ENCODE results near the gene STOX2.

STOX2 gene

DNA sequence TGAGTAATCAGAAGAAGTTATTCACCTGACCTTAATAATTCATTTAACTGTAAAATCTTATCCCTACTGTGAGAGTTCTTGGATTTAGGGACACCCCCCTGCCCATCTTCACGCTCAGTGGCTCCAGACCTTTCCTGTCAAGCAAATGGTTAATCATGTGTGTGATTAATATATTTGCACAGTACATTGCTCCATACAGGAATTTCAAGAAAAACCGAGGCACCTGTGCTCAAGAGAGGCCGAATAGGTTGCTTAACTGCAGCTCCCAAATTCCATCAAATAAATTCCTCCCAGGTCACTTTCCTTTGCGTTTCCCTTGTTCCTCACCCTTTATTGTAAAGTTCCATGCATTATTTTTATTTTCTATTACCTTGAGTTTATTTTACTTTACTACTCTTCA lies 119.5 kb downstream of the STOX2 start:
- Histone ChIP-seq H4K8ac (ENCODE audit: low read depth, low read length) (no peak overlapping the region), H2BK120ac (ENCODE audit: low read depth, low read length) (no peak overlapping the region), H2BK5ac (ENCODE audit: low read length) (no peak overlapping the region), H3K79me1 (ENCODE audit: low read length) (no peaks in the 10 kb centered on the region), H3K4me3 (ENCODE audit: low read length) (no peak overlapping the region), H3K27ac (ENCODE audit: low read depth, low read length) (no peak overlapping the region), H3K56ac (ENCODE audit: low read length) (no peak overlapping the region), H3K4me2 (ENCODE audit: low read length) (no peak overlapping the region), H3K79me2 (ENCODE audit: control insufficient read depth, insufficient read depth, low read length) (no peaks in the 10 kb centered on the region), H3K4ac (ENCODE audit: low read depth, low read length) (no peak overlapping the region), H3K18ac (ENCODE audit: low read length) (no peak overlapping the region), H3K4me1 (ENCODE audit: control insufficient read depth, low read depth, low read length) (no peaks in the 10 kb centered on the region), H3K23ac (ENCODE audit: low read length) (no peak overlapping the region), H3K27me3 (ENCODE audit: insufficient read depth, low read length, poor library complexity) (no peaks in the 10 kb centered on the region), H3K36me3 (ENCODE audit: control insufficient read depth, insufficient read depth, low read length) (no peaks in the 10 kb centered on the region), H3K9ac (ENCODE audit: low read length) (no peak overlapping the region), H4K5ac (ENCODE audit: low read length) (no peak overlapping the region), H2BK15ac (replicated peaks; ENCODE audit: low read depth) (no peak overlapping the region), H2AK5ac (ENCODE audit: low read length) (no peak overlapping the region)
- WGBS (ENCODE audit: extremely low coverage, insufficient coverage, low lambda C conversion rate) = no CpG with 5 or more reads among the region's 4 CpGs
- no peak for DNase-seq

GRCh38 chr4:184028561-184029374 lies 123.7 kb downstream of the STOX2 start:
- H3K4me2 ChIP-seq (ENCODE audit: low read length) = no peak overlapping the region
- no peak overlapping the region for H2BK120ac ChIP-seq (ENCODE audit: low read depth, low read length)
- no peak overlapping the region for H3K18ac ChIP-seq (ENCODE audit: low read length)
- H4K5ac ChIP-seq (ENCODE audit: low read length) = no peak overlapping the region
- H2BK15ac ChIP-seq (replicated peaks; ENCODE audit: low read depth) = no peak overlapping the region
- H3K4ac ChIP-seq (ENCODE audit: low read depth, low read length) = no peak overlapping the region
- DNase-seq = no peak
- H3K79me2 ChIP-seq (ENCODE audit: control insufficient read depth, insufficient read depth, low read length) = no peaks in the 10 kb centered on the region
- no CpG with 5 or more reads among the region's 18 CpGs for WGBS (ENCODE audit: extremely low coverage, insufficient coverage, low lambda C conversion rate)
- H3K27me3 ChIP-seq (ENCODE audit: insufficient read depth, low read length, poor library complexity) = no peaks in the 10 kb centered on the region
- H2BK5ac ChIP-seq (ENCODE audit: low read length) = no peak overlapping the region
- H3K4me3 ChIP-seq (ENCODE audit: low read length) = no peak overlapping the region
- no peak overlapping the region for H3K56ac ChIP-seq (ENCODE audit: low read length)
- H3K9ac ChIP-seq (ENCODE audit: low read length) = no peak overlapping the region
- no peak overlapping the region for H4K8ac ChIP-seq (ENCODE audit: low read depth, low read length)
- no peaks in the 10 kb centered on the region for H3K4me1 ChIP-seq (ENCODE audit: control insufficient read depth, low read depth, low read length)
- no peaks in the 10 kb centered on the region for H3K79me1 ChIP-seq (ENCODE audit: low read length)
- no peak overlapping the region for H3K23ac ChIP-seq (ENCODE audit: low read length)
- H3K36me3 ChIP-seq (ENCODE audit: control insufficient read depth, insufficient read depth, low read length) = no peaks in the 10 kb centered on the region
- H2AK5ac ChIP-seq (ENCODE audit: low read length) = no peak overlapping the region
- no peak overlapping the region for H3K27ac ChIP-seq (ENCODE audit: low read depth, low read length)

GRCh38 chr4:184030036-184030435 lies 124.9 kb downstream of the STOX2 start:
- no peak overlapping the region for H2AK5ac ChIP-seq (ENCODE audit: low read length)
- H3K4ac ChIP-seq (ENCODE audit: low read depth, low read length) = no peak overlapping the region
- H4K5ac ChIP-seq (ENCODE audit: low read length) = no peak overlapping the region
- no peaks in the 10 kb centered on the region for H3K36me3 ChIP-seq (ENCODE audit: control insufficient read depth, insufficient read depth, low read length)
- H3K56ac ChIP-seq (ENCODE audit: low read length) = no peak overlapping the region
- WGBS (ENCODE audit: extremely low coverage, insufficient coverage, low lambda C conversion rate) = no CpG with 5 or more reads among the region's 11 CpGs
- H2BK5ac ChIP-seq (ENCODE audit: low read length) = no peak overlapping the region
- no peak overlapping the region for H4K8ac ChIP-seq (ENCODE audit: low read depth, low read length)
- no peak for DNase-seq
- no peak overlapping the region for H3K4me3 ChIP-seq (ENCODE audit: low read length)
- H3K79me1 ChIP-seq (ENCODE audit: low read length) = no peaks in the 10 kb centered on the region
- H2BK15ac ChIP-seq (replicated peaks; ENCODE audit: low read depth) = no peak overlapping the region
- no peak overlapping the region for H3K27ac ChIP-seq (ENCODE audit: low read depth, low read length)
- no peak overlapping the region for H2BK120ac ChIP-seq (ENCODE audit: low read depth, low read length)
- H3K18ac ChIP-seq (ENCODE audit: low read length) = no peak overlapping the region
- H3K79me2 ChIP-seq (ENCODE audit: control insufficient read depth, insufficient read depth, low read length) = no peaks in the 10 kb centered on the region
- H3K4me2 ChIP-seq (ENCODE audit: low read length) = no peak overlapping the region
- H3K9ac ChIP-seq (ENCODE audit: low read length) = no peak overlapping the region
- no peaks in the 10 kb centered on the region for H3K4me1 ChIP-seq (ENCODE audit: control insufficient read depth, low read depth, low read length)
- H3K23ac ChIP-seq (ENCODE audit: low read length) = no peak overlapping the region
- no peaks in the 10 kb centered on the region for H3K27me3 ChIP-seq (ENCODE audit: insufficient read depth, low read length, poor library complexity)

GRCh38 chr4:184030764-184031163 lies 125.7 kb downstream of the STOX2 start:
- DNase-seq = no peak
- no peak overlapping the region for H4K5ac ChIP-seq (ENCODE audit: low read length)
- H3K9ac ChIP-seq (ENCODE audit: low read length) = no peak overlapping the region
- H3K18ac ChIP-seq (ENCODE audit: low read length) = no peak overlapping the region
- H2BK120ac ChIP-seq (ENCODE audit: low read depth, low read length) = no peak overlapping the region
- no peak overlapping the region for H2BK5ac ChIP-seq (ENCODE audit: low read length)
- H3K27ac ChIP-seq (ENCODE audit: low read depth, low read length) = no peak overlapping the region
- no peaks in the 10 kb centered on the region for H3K4me1 ChIP-seq (ENCODE audit: control insufficient read depth, low read depth, low read length)
- H4K8ac ChIP-seq (ENCODE audit: low read depth, low read length) = no peak overlapping the region
- no peak overlapping the region for H3K56ac ChIP-seq (ENCODE audit: low read length)
- no peaks in the 10 kb centered on the region for H3K79me2 ChIP-seq (ENCODE audit: control insufficient read depth, insufficient read depth, low read length)
- H3K4me3 ChIP-seq (ENCODE audit: low read length) = no peak overlapping the region
- H3K4ac ChIP-seq (ENCODE audit: low read depth, low read length) = no peak overlapping the region
- no peak overlapping the region for H2AK5ac ChIP-seq (ENCODE audit: low read length)
- no peaks in the 10 kb centered on the region for H3K79me1 ChIP-seq (ENCODE audit: low read length)
- H3K36me3 ChIP-seq (ENCODE audit: control insufficient read depth, insufficient read depth, low read length) = no peaks in the 10 kb centered on the region
- no peak overlapping the region for H3K4me2 ChIP-seq (ENCODE audit: low read length)
- no peak overlapping the region for H3K23ac ChIP-seq (ENCODE audit: low read length)
- H3K27me3 ChIP-seq (ENCODE audit: insufficient read depth, low read length, poor library complexity) = no peaks in the 10 kb centered on the region
- no CpG with 5 or more reads among the region's 1 CpG for WGBS (ENCODE audit: extremely low coverage, insufficient coverage, low lambda C conversion rate)
- H2BK15ac ChIP-seq (replicated peaks; ENCODE audit: low read depth) = no peak overlapping the region

DNA sequence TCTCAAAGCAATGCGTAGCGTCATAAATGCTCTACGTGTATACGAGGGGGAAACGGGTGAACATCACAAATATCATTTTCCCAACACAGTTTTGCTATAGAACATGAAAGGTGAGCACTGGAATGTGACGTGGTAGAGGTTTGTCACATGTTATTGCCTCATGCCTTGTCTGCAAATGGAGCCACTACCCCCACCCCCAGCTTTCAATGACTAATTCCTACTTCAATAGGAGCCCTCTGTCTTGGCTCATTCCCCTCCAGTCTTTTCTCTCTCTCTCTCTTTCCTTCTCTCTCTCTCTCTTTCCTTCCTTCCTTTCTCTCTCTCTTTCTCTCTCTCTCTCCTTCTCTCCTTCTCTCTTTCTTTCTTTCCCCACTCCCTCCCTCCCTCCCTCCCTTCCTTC lies 127.0 kb downstream of the STOX2 start:
- Histone ChIP-seq H3K4me3 (ENCODE audit: low read length) (no peak overlapping the region), H2BK15ac (replicated peaks; ENCODE audit: low read depth) (no peak overlapping the region), H2AK5ac (ENCODE audit: low read length) (no peak overlapping the region), H3K27me3 (ENCODE audit: insufficient read depth, low read length, poor library complexity) (no peaks in the 10 kb centered on the region), H3K4me1 (ENCODE audit: control insufficient read depth, low read depth, low read length) (no peaks in the 10 kb centered on the region), H3K4me2 (ENCODE audit: low read length) (no peak overlapping the region), H4K8ac (ENCODE audit: low read depth, low read length) (no peak overlapping the region), H3K23ac (ENCODE audit: low read length) (no peak overlapping the region), H4K5ac (ENCODE audit: low read length) (no peak overlapping the region), H3K4ac (ENCODE audit: low read depth, low read length) (no peak overlapping the region), H3K79me2 (ENCODE audit: control insufficient read depth, insufficient read depth, low read length) (no peaks in the 10 kb centered on the region), H3K27ac (ENCODE audit: low read depth, low read length) (no peak overlapping the region), H2BK5ac (ENCODE audit: low read length) (no peak overlapping the region), H3K18ac (ENCODE audit: low read length) (no peak overlapping the region), H3K9ac (ENCODE audit: low read length) (no peak overlapping the region), H2BK120ac (ENCODE audit: low read depth, low read length) (no peak overlapping the region), H3K79me1 (ENCODE audit: low read length) (no peaks in the 10 kb centered on the region), H3K36me3 (ENCODE audit: control insufficient read depth, insufficient read depth, low read length) (no peaks in the 10 kb centered on the region), H3K56ac (ENCODE audit: low read length) (no peak overlapping the region)
- WGBS (ENCODE audit: extremely low coverage, insufficient coverage, low lambda C conversion rate) = no CpG with 5 or more reads among the region's 6 CpGs
- peak; percentile 35 for DNase-seq

DNA sequence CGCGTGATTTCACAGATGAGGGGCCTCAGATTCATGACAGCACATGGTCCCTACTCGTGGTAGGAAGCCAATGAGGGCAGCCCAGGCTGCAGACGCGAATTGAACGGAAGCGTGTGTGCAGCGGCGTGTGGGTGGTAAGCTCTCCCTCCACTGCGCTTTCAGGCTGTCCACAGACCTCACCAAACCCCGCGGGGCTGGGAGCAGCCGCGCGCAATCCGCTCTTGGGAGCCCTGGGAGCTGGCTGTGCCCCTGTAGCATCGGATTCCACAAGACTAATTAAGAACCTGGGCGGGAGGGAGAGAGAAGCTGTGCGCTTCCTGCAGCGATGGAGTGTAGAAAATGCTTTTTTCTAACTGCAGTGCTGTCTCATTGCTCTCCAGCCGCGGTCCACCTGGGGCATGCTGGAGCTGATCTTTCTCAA lies 134.9 kb downstream of the STOX2 start:
- H3K4me1 ChIP-seq (ENCODE audit: control insufficient read depth, low read depth, low read length) = peaks cover 4% of the 10 kb centered on the region
- no peak overlapping the region for H2BK15ac ChIP-seq (replicated peaks; ENCODE audit: low read depth)
- H4K8ac ChIP-seq (ENCODE audit: low read depth, low read length) = no peak overlapping the region
- WGBS (ENCODE audit: extremely low coverage, insufficient coverage, low lambda C conversion rate) = no CpG with 5 or more reads among the region's 22 CpGs
- peak overlapping the region; percentile 52 for H3K4me2 ChIP-seq (ENCODE audit: low read length)
- H2BK5ac ChIP-seq (ENCODE audit: low read length) = no peak overlapping the region
- H3K23ac ChIP-seq (ENCODE audit: low read length) = peak overlapping the region; percentile 31
- H2AK5ac ChIP-seq (ENCODE audit: low read length) = no peak overlapping the region
- H3K56ac ChIP-seq (ENCODE audit: low read length) = peak overlapping the region; percentile 75
- peak overlapping the region; percentile 26 for H3K4ac ChIP-seq (ENCODE audit: low read depth, low read length)
- H3K36me3 ChIP-seq (ENCODE audit: control insufficient read depth, insufficient read depth, low read length) = no peaks in the 10 kb centered on the region
- no peak overlapping the region for H2BK120ac ChIP-seq (ENCODE audit: low read depth, low read length)
- H3K79me2 ChIP-seq (ENCODE audit: control insufficient read depth, insufficient read depth, low read length) = no peaks in the 10 kb centered on the region
- DNase-seq = peak; percentile 65
- peak overlapping the region; percentile 49 for H3K9ac ChIP-seq (ENCODE audit: low read length)
- H3K27me3 ChIP-seq (ENCODE audit: insufficient read depth, low read length, poor library complexity) = no peaks in the 10 kb centered on the region
- H3K4me3 ChIP-seq (ENCODE audit: low read length) = no peak overlapping the region
- no peaks in the 10 kb centered on the region for H3K79me1 ChIP-seq (ENCODE audit: low read length)
- H4K5ac ChIP-seq (ENCODE audit: low read length) = no peak overlapping the region
- peak overlapping the region; percentile 2 for H3K18ac ChIP-seq (ENCODE audit: low read length)
- no peak overlapping the region for H3K27ac ChIP-seq (ENCODE audit: low read depth, low read length)
